ENCODE results near the gene OR2V1.
"Not testable (repeated sequence)": the region's sequence is repeated elsewhere in the genome, so short reads cannot be mapped to it uniquely, and the experiment has no call there.

The OR2V1 gene

DNA sequence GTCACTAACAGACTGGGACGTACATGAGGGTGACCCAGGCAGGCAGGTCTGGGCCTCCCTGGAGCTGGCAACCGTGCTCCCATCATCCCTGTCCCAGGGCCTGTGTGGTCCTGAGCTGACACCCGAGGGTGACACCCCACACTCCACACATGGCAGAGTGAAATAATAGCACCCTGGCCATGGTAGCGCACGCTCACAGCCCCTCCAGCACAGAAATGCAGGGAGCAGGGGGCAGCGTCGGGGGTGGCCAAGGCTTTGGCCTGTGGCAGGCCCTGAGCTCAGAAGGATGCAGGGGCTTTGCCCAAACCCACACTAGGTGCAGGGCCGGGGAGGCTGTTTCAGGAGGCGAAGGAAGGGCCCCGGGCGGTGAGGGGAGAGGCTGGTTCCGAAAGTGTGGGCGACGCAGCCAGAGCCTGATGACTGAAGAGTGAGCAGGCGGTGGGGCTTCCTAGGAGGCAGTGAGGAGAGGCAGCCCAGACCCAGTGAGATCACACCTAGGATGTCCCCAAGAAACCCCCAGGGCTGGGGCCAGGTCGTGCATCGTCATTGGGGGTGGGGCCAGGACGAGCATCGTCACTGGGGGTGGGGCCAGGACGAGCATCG, 29.3 kb upstream of the OR2V1 start:
- DNase-seq = peak; percentile 76

DNA sequence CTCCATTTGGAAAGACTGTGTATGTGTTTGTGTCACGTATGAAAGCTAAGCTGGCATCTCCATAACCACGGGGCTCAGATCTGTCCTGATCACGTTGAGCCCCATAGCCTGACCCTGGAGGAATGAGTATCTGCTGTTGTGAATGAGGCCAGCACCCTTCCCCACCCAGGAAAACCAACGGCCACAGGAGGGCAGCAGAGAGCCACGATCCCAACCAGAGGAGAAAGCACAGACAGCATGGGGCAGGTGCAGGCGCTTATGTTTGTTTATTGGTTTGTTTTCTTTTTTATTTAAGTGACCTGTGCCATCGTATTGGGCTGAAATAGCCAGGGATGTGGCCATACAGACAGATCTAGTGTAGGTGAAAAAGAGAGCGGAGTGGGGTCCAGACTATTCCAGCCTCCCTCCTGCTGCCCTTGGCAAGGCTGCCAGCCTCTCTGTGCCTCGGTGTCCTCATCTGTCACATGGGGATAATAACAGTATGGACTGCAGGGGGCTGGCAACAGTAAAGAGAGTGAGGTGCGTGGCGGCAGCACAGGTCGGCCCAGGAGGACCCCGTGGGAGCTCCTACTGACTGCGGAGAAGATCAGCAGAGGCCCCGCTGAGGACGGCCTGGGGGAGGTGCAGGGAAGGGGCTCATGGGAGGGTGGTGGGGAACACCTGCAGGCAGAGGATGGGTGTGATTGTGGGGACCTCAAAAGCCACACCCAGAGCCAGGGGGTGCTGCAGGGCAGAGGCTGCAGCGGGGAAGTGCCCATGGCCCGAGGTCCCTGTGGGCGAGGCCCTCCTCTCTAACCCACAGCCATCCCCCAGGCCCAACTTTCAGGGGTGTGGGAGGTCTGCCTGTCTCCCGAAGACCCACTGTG, 28.6 kb upstream of the OR2V1 start:
- DNase-seq = peak; percentile 93

DNA sequence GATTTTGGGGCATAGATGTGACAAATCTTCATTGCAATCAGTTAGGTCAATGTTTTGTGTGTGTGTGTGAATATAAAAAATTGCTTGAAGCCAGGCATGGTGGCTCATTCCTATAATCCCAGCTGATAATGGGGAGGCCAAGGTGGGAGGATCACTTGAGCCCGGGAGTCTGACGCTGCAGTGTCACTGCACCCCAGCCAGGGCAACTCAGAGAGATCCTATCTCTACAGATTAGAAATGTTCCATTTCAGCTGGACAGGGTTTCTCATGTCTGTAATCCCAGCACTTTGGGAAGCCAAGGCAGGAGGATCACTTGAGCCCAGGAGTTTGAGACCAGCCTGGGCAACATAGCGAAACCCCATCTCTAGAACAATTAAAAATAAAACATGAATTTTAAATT, 27.9 kb upstream of the OR2V1 start:
- DNase-seq = no peak

DNA sequence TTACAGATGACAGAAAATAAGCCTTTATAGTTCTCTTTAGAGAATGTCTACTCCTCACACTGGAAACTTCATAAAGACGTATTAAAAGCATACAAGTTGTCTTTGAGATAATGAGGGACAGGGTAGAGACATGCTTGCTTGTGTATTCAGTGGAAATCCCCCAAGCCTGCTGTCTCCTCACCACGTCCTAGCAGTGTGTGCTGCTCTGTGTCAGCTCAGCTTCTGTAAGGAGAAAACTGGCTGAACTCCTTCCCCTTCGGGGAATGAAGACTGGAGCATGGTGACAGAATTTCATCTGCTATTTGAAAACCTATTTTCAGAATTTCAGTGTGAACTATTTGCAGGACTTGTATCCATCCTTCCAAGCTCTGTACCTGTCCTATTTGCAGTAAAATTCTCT, 25.8 kb upstream of the OR2V1 start:
- DNase-seq = no peak

DNA sequence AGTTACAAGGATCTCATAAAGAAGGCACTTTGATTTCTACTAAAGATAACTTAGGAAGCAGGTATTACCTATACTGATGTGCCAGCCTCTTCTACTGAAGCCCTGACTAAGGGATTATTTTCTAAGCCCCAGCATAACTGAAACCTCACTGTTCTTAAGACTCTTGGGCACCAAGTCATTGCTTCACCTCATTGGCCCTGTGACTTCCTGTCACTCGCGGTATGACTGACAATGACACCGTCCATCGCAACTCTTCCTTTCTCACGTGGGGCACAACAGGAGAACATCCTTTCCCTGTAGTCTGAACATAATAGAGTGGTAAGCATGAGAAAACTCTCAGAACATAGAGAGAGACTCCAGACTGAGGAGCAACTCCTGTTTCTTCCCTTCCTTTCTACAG, 22.8 kb upstream of the OR2V1 start:
- DNase-seq = no peak

DNA sequence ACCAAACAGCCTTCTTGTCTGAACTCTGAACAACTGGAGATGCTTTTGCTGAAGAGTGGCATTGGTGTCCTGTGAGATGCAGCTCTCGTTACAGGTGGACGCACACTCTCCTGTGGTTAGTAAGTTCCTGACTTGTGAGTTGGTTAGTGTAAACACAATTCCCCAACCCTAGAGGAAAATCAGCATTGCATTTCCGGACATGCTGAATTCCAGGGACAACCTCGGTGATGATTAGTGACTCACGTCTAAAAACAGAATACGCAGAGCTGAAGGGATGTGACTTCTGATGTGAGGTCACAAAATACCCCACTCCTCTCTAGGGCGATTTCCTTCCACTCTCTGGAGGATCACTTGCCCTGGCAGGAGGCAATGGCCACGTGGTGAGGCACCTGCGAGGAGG, 21.4 kb upstream of the OR2V1 start:
- no peak for DNase-seq

DNA sequence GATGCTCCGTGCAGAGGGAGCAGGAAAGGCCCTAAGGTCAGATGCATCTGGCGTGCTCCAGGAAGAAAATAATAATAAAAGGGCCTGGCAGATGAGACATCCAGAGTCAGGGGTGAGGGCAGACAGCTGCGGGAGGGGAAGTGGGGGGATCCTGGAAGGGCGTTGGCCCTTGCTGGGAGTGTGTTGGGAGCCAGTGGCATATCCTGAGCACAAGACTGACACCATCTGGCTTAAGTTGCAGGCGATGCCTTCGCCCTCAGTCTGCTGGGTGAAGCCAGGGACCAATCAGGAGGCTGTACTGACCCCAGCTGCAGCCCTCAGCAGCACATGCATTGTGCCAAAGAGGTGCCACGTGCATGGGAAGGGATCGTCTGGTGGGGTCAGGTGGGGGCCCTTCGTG, 20.2 kb upstream of the OR2V1 start:
- DNase-seq = no peak

DNA sequence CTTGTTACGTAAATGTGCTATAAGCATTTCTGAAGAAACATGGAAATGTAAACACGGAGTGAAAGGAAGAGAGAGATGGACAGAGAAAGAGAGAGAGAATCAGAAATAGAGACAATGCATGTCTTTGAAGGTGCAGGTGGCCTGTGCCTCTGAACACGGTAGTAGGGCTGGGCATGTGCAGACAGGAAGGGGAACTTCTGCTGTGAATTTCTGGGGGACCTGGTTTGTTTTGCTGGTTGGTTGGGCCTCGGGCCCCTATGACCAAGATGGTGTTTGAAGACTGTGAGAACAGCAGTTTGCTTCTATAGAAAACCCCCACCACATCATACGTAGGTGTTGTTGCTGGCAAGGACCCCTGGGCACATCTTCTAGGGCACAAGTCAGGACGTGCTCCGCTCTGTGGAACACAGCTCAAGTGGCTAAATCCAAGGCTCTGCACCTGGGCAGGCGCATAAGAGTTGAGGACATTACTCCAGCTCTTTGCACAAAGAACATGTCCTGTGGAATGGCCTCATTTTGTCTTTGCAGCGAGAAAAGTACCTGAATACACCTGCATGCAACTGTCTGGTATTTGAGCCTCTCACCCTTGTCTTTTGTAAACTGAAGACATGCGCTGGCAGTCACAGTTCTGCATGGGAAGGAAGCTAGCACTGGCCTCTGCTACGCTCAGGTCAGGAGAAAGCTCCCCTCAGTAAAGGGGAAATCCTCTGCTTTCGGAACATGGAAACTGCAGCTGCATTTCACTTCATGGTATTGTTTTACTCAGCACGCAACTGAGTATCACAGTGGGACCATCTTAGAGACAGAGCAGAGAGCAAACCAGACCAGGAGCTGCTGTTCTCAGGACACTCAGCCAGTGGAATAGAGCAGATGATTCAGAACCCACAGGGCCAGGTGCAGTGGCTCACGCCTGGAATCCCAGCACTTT, 19.1 kb upstream of the OR2V1 start:
- no peak for DNase-seq

DNA sequence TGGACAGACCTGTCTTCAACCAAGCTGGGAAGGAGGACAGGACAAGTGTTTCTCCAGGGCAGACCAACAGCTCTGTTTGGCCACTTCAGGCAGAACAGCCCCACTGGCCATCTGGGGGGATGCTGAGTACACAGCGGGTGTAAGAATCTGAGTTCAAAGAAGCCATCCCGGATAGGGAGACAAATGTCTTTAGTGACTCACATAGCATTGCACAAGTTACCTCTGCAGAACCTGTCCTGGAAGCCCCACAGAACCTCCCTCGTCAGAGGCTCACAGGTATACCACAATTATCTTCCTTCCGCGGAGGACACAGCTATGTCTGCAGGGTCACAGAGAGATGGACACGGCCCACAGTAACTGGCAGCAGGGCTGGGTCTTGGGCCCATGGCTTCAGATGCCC, 18.4 kb upstream of the OR2V1 start:
- no peak for DNase-seq

DNA sequence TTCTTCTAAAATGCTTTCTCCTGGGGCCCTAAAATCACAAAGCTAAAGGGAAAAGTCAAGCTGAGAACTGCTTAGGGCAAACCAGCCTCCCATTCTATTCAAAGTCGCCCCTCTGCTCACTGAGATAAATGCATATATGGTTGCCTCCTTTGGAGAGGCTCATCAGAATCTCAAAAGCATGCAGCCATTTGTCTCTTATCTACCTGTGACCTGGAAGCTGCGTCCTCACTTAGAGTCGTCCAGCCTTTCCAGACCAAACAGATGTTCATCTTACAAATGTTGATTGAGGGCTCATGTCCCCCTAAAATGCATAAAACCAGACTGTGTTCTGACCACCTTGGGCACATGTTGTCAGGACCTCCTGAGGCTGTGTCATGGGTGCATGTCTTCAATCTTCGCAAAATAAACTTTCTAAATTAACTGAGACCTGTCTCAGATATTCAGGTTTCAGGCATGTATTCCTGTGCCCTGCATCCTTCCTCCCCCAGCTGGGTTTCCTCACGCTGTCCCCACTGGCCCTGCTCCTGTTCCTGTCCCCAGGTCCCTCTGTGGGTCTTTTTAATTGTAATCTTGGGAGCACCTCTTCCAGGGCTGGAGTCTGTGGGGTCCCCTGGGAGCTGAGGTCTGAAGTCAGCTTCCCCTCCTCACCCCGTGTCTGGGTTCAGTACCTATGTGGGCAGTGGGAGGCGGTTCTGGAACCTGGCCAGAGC, 16.1 kb upstream of the OR2V1 start, which contains the start of gene OR2V2:
Gene OR2V2 (plus strand): TSS at position 660 of the 710 bp plus-strand sequence. CDS start 7,357 bp downstream, outside the sequence.
- not testable (repeated sequence) for DNase-seq

DNA sequence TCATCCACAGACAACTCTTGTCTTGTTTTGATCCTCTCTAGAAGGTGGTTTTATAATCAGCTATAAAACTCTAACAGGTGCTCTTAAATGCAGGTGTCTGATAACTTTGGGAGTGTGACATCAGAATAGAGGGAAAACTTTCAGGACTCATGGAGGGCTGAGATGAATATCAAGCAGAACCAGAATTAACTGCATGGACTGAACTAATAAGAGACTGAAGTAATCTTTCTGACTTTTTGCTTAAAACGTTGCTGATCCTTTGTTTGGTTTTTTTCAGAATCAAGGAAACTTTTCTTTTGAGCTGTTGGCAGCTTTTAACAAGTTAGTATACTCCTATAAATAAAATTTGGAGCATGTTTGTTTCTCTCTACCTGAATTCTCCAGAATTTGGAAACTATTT, 14.2 kb upstream of the OR2V1 start:
- DNase-seq = no peak

DNA sequence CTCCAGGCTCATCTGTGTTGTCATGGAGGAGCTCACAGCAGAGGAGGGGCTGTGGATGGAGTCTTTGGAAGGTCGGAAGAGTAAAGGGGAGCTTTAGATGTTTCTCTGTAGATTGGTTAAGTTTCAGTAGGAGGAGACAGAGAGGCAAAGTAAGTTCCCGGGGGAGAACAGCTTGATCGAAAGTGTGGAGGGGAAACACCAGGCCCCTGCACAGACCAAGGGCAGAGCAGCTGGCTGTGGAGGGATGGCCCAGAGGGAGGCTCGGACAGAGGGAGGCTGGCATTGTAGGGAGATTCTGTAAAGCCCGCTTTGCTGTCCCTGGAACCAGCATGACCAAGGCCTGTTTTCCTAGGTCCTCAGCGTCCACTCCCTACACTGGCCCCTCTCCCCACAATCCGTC, 11.1 kb upstream of the OR2V1 start:
- no peak for DNase-seq

DNA sequence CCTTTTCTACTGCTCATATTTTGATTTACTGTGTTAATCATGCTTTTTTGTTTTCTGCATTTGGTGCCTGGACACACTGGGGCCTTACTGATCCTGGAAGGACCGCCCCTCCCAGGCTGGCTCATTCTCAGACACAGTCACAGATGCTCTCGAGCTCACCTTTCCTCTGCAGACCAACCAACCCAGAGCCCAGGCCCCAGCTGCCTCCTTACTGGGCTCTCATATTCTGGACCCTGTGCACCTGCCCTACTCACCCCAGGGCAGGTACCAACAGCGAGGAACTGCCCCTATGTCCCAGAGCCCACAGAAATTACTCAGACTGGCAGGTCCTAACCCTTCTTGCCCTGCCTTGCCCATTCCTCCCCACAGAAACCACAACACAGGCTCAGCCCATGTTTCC, 9.8 kb upstream of the OR2V1 start:
- DNase-seq = no peak

DNA sequence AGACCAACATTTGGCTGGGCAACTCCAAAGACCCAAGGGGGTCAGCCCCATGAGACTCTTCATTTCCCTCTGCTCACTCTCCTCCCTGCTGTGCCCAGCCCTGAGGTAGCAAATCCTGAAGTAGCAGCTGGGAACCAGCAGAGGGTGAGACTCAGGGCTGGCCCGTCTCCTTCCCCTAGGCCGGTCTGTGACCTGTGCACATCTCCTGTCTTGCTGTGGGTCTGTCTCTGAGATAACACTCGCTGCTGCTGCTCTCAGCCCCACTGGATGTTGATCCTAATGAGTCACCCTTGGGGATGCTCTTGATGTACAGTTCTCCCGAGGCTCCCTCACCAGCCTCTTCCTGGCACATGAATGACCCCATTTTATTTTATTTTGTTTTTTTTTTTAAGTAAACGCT, 7.3 kb upstream of the OR2V1 start:
- no peak for DNase-seq

DNA sequence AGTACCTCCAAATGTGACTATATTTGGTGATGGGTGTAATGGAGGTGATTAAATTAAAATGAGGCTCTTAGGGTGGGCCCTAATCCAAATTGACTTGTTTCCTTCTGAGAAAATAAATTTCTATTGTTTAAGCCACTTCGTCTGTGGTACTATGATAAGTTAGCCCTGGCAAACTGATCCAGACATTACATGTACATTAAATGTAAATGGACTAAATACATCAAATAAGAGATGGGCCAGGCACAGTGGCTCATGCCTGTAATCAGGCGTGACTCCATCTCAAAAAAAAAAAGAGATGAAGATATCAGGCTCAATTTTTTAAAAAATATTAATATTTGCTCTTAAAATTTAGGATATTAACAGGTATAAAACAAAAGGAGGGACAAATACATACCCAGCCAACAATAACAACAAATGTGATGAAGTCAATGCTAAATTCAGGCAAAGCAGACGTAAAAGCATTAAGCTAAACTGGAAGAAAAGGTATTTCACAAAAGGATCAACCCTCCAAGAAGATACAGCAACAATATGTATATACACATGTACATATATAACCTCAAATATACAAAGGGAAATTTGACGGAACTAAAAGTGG, 5.5 kb upstream of the OR2V1 start:
- DNase-seq = no peak

DNA sequence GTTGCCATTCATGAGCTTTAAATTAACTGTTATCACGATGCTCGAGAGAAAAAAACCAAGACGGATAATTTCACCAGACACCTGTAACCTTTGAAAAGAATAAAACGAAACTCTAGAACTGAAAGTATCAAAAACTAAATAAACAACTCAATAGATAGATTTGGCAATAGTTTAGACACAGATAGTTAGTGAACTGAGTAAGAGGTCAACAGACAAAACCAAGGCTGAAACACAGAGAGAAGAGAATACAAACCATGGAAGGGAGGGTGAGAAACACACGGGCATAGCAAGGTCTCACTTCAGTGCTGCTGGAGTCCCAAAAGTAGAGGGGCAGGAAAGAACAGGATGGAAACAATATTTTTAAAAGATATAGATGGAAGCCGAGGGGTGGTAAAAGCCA, 3.3 kb upstream of the OR2V1 start:
- no peak for DNase-seq

DNA sequence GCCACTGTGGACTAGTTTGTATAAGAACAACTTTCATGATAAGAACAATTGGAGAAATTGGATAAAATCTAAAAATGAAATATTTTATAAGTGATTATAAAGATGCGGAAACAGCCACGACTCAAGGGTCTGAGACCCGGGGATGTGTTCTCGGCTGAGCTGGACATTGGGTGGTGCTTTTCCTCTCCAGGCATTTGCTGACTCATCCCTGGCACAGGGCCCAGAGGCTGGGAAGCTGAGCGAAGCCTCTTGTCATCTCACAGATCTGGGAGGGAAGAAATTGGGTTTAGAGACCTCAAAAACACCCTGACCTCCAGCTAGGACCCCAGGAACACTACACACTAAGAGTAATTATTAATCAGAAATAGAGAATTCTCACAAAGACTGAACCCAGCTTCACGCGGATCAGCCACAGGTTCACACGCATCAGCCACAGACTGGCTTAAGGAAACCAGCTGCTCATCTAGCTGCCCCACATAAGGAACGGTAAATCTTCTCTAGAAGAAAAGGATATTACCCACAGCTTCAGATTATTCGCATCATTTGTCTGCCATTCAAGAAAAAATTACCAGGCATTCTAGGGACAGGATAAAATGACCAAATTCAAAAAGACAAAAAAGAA, 2.8 kb upstream of the OR2V1 start:
- DNase-seq = no peak

DNA sequence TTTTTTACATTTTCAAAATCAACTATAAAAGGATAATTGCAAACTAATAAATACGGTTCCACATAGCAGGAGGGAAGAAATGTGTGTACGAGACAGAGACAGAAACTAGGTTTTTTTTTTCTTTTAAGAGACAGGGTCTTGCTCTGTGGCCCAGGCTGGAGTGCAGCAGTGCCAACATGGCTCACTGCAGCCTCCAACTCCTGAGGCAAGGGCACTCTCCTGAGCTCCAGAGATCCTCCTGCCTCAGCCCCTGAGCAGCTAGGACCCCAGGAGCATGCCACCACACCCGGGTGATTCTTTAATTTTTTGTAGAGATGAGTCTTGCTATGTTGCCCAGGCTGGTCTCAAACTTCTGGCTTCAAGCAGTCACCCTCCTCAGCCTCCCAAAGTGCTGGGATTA, 2.1 kb upstream of the OR2V1 start:
- DNase-seq = no peak

DNA sequence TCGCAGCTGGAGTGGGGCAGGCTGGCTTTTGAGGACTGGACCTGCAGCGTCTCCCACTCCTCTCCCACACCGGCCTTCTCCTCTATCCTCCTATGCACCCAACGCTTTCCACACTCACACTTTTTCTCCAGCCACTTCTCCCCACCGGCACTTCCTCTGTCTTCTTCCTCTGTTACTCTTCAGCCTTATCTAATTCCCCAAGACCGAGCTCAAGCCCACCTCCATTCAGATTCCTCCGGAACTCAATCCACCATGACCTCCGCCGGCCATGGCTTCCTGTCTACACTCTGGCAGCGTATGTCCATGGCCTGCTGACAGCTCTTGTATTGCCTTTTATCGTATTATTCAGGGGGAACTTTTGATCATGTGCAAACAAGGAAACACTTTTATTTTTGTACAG, 545 bp upstream of the OR2V1 start:
- DNase-seq = no peak

DNA sequence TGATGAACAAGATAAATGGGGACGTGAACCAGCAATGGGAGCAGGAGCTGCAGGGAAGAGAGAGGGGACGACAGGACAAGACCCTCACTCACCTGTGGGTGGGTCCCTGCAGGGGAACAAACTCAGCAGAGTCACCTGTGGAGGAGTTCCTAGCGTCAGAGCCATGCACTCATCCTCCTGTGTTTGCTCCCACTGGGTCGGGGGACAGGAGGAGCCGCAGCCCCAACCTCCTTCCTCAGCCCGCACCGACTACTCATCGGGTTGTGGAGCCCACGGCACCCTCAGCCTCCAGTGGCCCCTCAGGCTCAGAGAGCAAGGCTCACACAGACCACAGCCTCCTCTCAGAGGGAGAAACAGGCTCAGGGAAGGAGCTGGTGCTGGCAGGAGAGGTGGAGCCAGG, 888 bp downstream of the OR2V1 start:
- DNase-seq = not testable (repeated sequence)

DNA sequence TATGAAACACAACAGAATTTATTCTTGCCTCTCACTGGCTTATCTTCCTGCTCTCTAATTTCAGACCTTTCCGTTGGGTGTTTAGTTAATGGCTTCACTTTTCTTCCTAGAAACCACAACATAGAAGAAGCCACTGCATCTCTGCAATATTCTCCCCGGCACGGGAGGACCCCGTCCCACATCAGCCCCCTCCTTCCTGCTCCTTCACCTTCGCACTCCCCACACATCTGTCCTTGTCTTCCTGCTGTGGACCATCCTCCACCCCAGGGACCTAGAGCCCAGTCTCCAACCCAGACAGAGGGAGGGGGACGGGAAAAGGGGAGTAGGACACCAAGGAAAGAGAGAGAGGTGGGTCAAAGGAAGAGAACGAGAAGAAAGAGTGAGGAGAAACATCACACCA, 1.4 kb downstream of the OR2V1 start:
- DNase-seq = no peak

Measured in effector CD4-positive, alpha-beta T cell (primary cell).